Measurements from ENCODE around the gene KLHL4.

The KLHL4 gene

DNA sequence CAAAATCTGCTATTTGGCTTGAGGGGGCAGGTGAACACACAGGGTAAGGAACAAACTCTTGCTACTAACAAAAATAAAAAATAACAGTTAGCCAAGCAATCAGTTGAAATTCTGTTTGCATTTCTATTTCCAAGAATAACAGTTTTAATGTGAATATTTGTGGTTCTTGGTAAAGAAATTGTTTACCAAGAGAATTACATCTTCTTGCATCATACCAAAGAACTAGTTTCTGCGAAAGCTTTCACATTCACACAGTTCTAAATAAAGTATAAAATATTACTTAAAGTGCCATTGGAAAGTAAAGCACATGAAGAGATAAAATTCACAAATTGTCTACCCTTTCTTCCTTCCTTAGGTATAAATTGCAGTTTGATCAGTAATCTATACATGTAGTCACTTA, 54.4 kb downstream of the KLHL4 start:
- no peak for TF ChIP-seq FOXP2 (optimal IDR thresholded peaks at IDR 0.05; ENCODE audit: borderline replicate concordance, extremely low read depth, extremely low read length, insufficient read depth)
- no peak for TF ChIP-seq TAF1 (IDR thresholded peaks at IDR 0.05; ENCODE audit: borderline replicate concordance, insufficient read depth, low read length)
- TF ChIP-seq SIN3A (IDR thresholded peaks at IDR 0.05; ENCODE audit: borderline replicate concordance, insufficient read depth, low read length) = no peak
- TF ChIP-seq, protein P1, sequence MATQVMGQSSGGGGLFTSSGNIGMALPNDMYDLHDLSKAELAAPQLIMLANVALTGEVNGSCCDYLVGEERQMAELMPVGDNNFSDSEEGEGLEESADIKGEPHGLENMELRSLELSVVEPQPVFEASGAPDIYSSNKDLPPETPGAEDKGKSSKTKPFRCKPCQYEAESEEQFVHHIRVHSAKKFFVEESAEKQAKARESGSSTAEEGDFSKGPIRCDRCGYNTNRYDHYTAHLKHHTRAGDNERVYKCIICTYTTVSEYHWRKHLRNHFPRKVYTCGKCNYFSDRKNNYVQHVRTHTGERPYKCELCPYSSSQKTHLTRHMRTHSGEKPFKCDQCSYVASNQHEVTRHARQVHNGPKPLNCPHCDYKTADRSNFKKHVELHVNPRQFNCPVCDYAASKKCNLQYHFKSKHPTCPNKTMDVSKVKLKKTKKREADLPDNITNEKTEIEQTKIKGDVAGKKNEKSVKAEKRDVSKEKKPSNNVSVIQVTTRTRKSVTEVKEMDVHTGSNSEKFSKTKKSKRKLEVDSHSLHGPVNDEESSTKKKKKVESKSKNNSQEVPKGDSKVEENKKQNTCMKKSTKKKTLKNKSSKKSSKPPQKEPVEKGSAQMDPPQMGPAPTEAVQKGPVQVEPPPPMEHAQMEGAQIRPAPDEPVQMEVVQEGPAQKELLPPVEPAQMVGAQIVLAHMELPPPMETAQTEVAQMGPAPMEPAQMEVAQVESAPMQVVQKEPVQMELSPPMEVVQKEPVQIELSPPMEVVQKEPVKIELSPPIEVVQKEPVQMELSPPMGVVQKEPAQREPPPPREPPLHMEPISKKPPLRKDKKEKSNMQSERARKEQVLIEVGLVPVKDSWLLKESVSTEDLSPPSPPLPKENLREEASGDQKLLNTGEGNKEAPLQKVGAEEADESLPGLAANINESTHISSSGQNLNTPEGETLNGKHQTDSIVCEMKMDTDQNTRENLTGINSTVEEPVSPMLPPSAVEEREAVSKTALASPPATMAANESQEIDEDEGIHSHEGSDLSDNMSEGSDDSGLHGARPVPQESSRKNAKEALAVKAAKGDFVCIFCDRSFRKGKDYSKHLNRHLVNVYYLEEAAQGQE (IDR thresholded peaks at IDR 0.05; ENCODE audit: insufficient read depth in 1 of 2, low read depth in 2 of 2, low read length in 2 of 2) = no peak
- TF ChIP-seq POLR2AphosphoS5 (IDR thresholded peaks at IDR 0.05; ENCODE audit: low read depth, low read length) = no peak

GRCh38 chrX:87572901-87573300, 55.3 kb downstream of the KLHL4 start:
- no peak for TF ChIP-seq SIN3A (IDR thresholded peaks at IDR 0.05; ENCODE audit: borderline replicate concordance, insufficient read depth, low read length)
- TF ChIP-seq POLR2AphosphoS5 (IDR thresholded peaks at IDR 0.05; ENCODE audit: low read depth, low read length) = no peak
- no peak for TF ChIP-seq FOXP2 (optimal IDR thresholded peaks at IDR 0.05; ENCODE audit: borderline replicate concordance, extremely low read depth, extremely low read length, insufficient read depth)
- TF ChIP-seq, protein P1 (IDR thresholded peaks at IDR 0.05; ENCODE audit: insufficient read depth in 1 of 2, low read depth in 2 of 2, low read length in 2 of 2) = no peak
- no peak for TF ChIP-seq TAF1 (IDR thresholded peaks at IDR 0.05; ENCODE audit: borderline replicate concordance, insufficient read depth, low read length)

- TF ChIP-seq SIN3A (IDR thresholded peaks at IDR 0.05; ENCODE audit: borderline replicate concordance, insufficient read depth, low read length) (no peak), TAF1 (IDR thresholded peaks at IDR 0.05; ENCODE audit: borderline replicate concordance, insufficient read depth, low read length) (no peak), POLR2AphosphoS5 (IDR thresholded peaks at IDR 0.05; ENCODE audit: low read depth, low read length) (no peak), FOXP2 (optimal IDR thresholded peaks at IDR 0.05; ENCODE audit: borderline replicate concordance, extremely low read depth, extremely low read length, insufficient read depth) (no peak)
- TF ChIP-seq, protein P1 (IDR thresholded peaks at IDR 0.05; ENCODE audit: insufficient read depth in 1 of 2, low read depth in 2 of 2, low read length in 2 of 2) = no peak
These were observed 61.4 kb downstream of the KLHL4 start for GRCh38 chrX:87578978-87579377.

DNA sequence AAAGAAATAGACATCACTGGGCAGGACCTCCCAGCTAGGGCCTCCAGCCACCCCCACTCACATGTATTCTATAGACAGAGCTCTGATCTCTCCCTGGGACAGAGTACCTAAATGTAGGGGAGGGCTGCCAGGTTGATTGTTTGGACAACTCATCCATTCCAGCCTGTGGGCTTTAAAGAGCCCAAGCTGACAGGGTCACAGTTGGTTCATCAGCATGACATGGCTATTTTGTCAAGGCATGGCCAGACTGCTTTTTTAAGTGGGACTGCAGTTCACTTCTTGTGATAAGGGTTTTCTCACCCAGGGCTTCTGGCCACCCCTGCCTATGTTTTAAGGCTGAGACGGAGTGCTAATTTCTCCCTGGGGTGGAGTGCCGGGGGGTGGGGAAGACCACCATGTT, 63.3 kb downstream of the KLHL4 start:
- TF ChIP-seq SIN3A (IDR thresholded peaks at IDR 0.05; ENCODE audit: borderline replicate concordance, insufficient read depth, low read length) = no peak
- TF ChIP-seq POLR2AphosphoS5 (IDR thresholded peaks at IDR 0.05; ENCODE audit: low read depth, low read length) = no peak
- TF ChIP-seq FOXP2 (optimal IDR thresholded peaks at IDR 0.05; ENCODE audit: borderline replicate concordance, extremely low read depth, extremely low read length, insufficient read depth) = no peak
- TF ChIP-seq, protein P1 (IDR thresholded peaks at IDR 0.05; ENCODE audit: insufficient read depth in 1 of 2, low read depth in 2 of 2, low read length in 2 of 2) = no peak
- TF ChIP-seq TAF1 (IDR thresholded peaks at IDR 0.05; ENCODE audit: borderline replicate concordance, insufficient read depth, low read length) = no peak

GRCh38 chrX:87582453-87582852, 64.9 kb downstream of the KLHL4 start:
- TF ChIP-seq, protein P1 (IDR thresholded peaks at IDR 0.05; ENCODE audit: insufficient read depth in 1 of 2, low read depth in 2 of 2, low read length in 2 of 2) = no peak
- TF ChIP-seq POLR2AphosphoS5 (IDR thresholded peaks at IDR 0.05; ENCODE audit: low read depth, low read length) = no peak

Data from PFSK-1 (cell line).